Measurements from ENCODE around the gene VSIG8.
"Not testable (repeated sequence)": the region's sequence is repeated elsewhere in the genome, so short reads cannot be mapped to it uniquely, and the experiment has no call there.

Gene VSIG8

GRCh38 chr1:159862557-159862956 lies at the start of gene VSIG8:
Gene VSIG8, minus strand, starts transcription at chr1:159862657. Its CDS starts 136 bp downstream, at chr1:159862521.
- no peak for FAIRE-seq

GRCh38 chr1:159911326-159912070 lies 49.0 kb upstream of the VSIG8 start:
- no peak for FAIRE-seq

GRCh38 chr1:159908031-159908940 lies 45.8 kb upstream of the VSIG8 start:
- no peak for FAIRE-seq

GRCh38 chr1:159906960-159907359 lies 44.5 kb upstream of the VSIG8 start:
- no peak for FAIRE-seq

GRCh38 chr1:159904036-159904435 lies 41.6 kb upstream of the VSIG8 start:
- not testable (repeated sequence) for FAIRE-seq

GRCh38 chr1:159902541-159902940 lies 40.1 kb upstream of the VSIG8 start:
- FAIRE-seq, result no peak

- FAIRE-seq, result no peak
These were observed 38.4 kb upstream of the VSIG8 start for GRCh38 chr1:159900755-159901360.

- no peak for FAIRE-seq
These were observed 37.7 kb upstream of the VSIG8 start, which contains the start of gene CFAP45 for GRCh38 chr1:159900086-159900680. Gene CFAP45, minus strand, starts transcription at chr1:159900165. Its CDS starts 67 bp downstream, at chr1:159900098.

GRCh38 chr1:159899634-159900033 lies 37.2 kb upstream of the VSIG8 start:
- FAIRE-seq, result not testable (repeated sequence)

GRCh38 chr1:159898527-159898926 lies 36.1 kb upstream of the VSIG8 start:
- FAIRE-seq, result no peak

- no peak for FAIRE-seq
These were observed 35.5 kb upstream of the VSIG8 start for GRCh38 chr1:159897962-159898361.

GRCh38 chr1:159896546-159896930 lies 34.1 kb upstream of the VSIG8 start:
- FAIRE-seq, result no peak

- FAIRE-seq, result no peak
These were observed 33.5 kb upstream of the VSIG8 start for GRCh38 chr1:159895836-159896545.

GRCh38 chr1:159895286-159895685 lies 32.8 kb upstream of the VSIG8 start:
- FAIRE-seq, result no peak

- no peak for FAIRE-seq
These were observed 30.5 kb upstream of the VSIG8 start for GRCh38 chr1:159892944-159893343.

GRCh38 chr1:159891275-159892157 lies 29.1 kb upstream of the VSIG8 start:
- no peak for FAIRE-seq

GRCh38 chr1:159890390-159890789 lies 27.9 kb upstream of the VSIG8 start:
- FAIRE-seq, result no peak

GRCh38 chr1:159889821-159890252 lies 27.4 kb upstream of the VSIG8 start:
- no peak for FAIRE-seq

GRCh38 chr1:159889202-159889601 lies 26.7 kb upstream of the VSIG8 start:
- FAIRE-seq, result no peak

GRCh38 chr1:159884296-159884695 lies 21.8 kb upstream of the VSIG8 start:
- no peak for FAIRE-seq

- no peak for FAIRE-seq
These were observed 20.7 kb upstream of the VSIG8 start for GRCh38 chr1:159883134-159883533.

Measured in colon (tissue), 2 donors.